ENCODE data around the gene ZIC4.
A peak's percentile ranks its signal among the peaks of the same experiment; 100 is the strongest.

Gene ZIC4

GRCh38 chr3:147368561-147369221 lies 37.7 kb downstream of the ZIC4 start:
- Histone ChIP-seq H3K4me3 (ENCODE audit: low read depth, low read length) (peak overlapping the region; percentile 47), H3K27me3 (replicated peaks) (peaks cover 6% of the 10 kb centered on the region), H3K27ac (no peak overlapping the region), H3K36me3 (replicated peaks) (no peaks in the 10 kb centered on the region)
- TF ChIP-seq CTCF (IDR thresholded peaks at IDR 0.05; ENCODE audit: low read depth, low read length, missing control alignments) = no peak
- in situ Hi-C loops (cut with HindIII; ENCODE audit: low pct_ligation_motif_present, low sequenced_read_pairs) = no loop called here
- DNase-seq = no peak

DNA sequence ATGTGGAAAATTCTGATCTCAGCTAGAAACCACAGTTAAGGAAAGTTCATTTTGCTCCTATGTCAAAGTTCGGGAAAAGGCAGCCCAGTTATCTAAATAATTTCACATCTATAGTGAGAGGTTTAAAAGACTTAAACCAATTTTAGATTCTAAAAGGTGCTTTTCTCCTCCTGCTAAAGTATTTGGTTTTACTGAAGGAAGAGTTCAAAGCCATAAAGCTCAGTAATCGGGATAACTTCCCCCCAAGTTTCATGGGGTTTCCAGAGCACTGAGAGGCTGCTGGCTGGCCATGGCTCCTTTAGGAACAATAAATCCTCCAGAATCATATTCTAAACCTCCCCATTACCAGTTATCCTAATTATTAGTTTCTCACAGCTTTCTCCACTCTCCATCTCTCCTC lies 38.2 kb downstream of the ZIC4 start:
- Histone ChIP-seq H3K36me3 (replicated peaks) (no peaks in the 10 kb centered on the region), H3K27me3 (replicated peaks) (peaks cover 6% of the 10 kb centered on the region), H3K4me3 (ENCODE audit: low read depth, low read length) (no peak overlapping the region), H3K27ac (no peak overlapping the region)
- no peak for TF ChIP-seq CTCF (IDR thresholded peaks at IDR 0.05; ENCODE audit: low read depth, low read length, missing control alignments)
- no peak for DNase-seq
- in situ Hi-C loops (cut with HindIII; ENCODE audit: low pct_ligation_motif_present, low sequenced_read_pairs) = no loop called here

- Histone ChIP-seq H3K36me3 (replicated peaks) (no peaks in the 10 kb centered on the region), H3K27me3 (replicated peaks) (peaks cover 6% of the 10 kb centered on the region), H3K4me3 (ENCODE audit: low read depth, low read length) (no peak overlapping the region), H3K27ac (no peak overlapping the region)
- in situ Hi-C loops (cut with HindIII; ENCODE audit: low pct_ligation_motif_present, low sequenced_read_pairs) = no loop called here
- DNase-seq = no peak
- no peak for TF ChIP-seq CTCF (IDR thresholded peaks at IDR 0.05; ENCODE audit: low read depth, low read length, missing control alignments)
Observed at GRCh38 chr3:147367676-147368075, 38.7 kb downstream of the ZIC4 start.

DNA sequence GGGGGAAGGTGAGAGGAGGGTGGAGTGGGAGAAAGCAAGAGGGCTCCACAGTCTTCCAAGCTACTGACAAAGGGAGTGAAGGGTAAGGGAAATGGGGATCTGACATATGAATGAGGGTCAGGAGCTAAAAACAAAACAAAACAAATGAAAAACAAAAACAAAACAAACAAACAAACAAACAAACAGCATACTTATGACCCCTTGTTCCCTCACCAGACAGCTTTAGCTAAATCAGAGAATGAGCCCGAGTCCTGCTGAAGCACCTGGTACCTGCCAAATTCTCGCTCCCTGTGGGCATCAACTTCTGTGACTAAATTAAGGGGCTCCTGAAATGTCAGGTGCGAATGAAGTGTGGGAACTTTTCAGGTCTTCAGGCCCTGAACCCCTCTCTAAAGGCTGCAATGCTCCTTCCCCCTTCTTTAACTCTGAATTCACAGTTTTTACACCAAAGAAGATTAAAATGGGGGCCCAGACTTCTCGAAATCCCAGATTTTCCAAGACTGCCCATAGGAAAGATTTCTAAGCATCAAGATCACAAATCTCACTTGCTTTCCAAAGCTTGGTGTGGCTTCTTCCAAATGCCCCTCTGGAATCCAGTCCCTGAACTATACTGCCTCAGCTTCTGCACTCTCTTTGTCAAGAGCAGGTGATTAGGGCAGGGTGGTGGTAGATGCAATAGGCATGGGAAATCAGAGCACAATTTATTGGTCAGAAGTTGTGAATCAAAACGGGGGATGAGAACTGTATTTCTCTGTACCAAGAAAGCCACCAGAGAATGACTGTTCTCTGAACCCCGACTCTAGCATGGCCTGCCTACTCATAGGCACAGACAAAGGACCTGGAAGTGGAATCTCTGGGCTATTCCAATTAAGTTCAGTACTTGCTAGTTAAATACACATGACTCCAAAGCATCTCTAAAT lies 40.9 kb downstream of the ZIC4 start:
- no peak overlapping the region for H3K4me3 ChIP-seq (ENCODE audit: low read depth, low read length)
- peaks cover 6% of the 10 kb centered on the region for H3K27me3 ChIP-seq (replicated peaks)
- no peaks in the 10 kb centered on the region for H3K36me3 ChIP-seq (replicated peaks)
- H3K27ac ChIP-seq = no peak overlapping the region
- DNase-seq = no peak
- TF ChIP-seq CTCF (IDR thresholded peaks at IDR 0.05; ENCODE audit: low read depth, low read length, missing control alignments) = no peak
- in situ Hi-C loops (cut with HindIII; ENCODE audit: low pct_ligation_motif_present, low sequenced_read_pairs) = no loop called here

- in situ Hi-C loops (cut with HindIII; ENCODE audit: low pct_ligation_motif_present, low sequenced_read_pairs) = no loop called here
- DNase-seq = no peak
- Histone ChIP-seq H3K27ac (no peak overlapping the region), H3K4me3 (ENCODE audit: low read depth, low read length) (no peak overlapping the region), H3K36me3 (replicated peaks) (no peaks in the 10 kb centered on the region), H3K27me3 (replicated peaks) (peaks cover 6% of the 10 kb centered on the region)
- TF ChIP-seq CTCF (IDR thresholded peaks at IDR 0.05; ENCODE audit: low read depth, low read length, missing control alignments) = no peak
Observed at GRCh38 chr3:147364771-147365170, 41.6 kb downstream of the ZIC4 start.
